ENCODE data around the gene MLLT6. TPM values are rescaled to one million over a fixed set of nuclear protein-coding genes. Genes with fewer than 3 reads are reported as not detected.

Gene MLLT6
- total and polyA plus RNA-seq, 2 of the 13 experiments (the other 11 are each of a cell fraction or from before 2014, with no cell fraction given), result 50.7 to 69.5 TPM

GRCh38 chr17:38705803-38706504 is 881 bp downstream of the MLLT6 start (continued):
- TF ChIP-seq PREB (CRISPR knock-in tag; IDR thresholded peaks at IDR 0.05) (no peak), HOMEZ (CRISPR knock-in tag; IDR thresholded peaks at IDR 0.05; ENCODE audit: low read depth) (no peak), ARNT2 (CRISPR knock-in tag; IDR thresholded peaks at IDR 0.05; ENCODE audit: low read depth) (no peak), KDM5B (CRISPR knock-in tag; IDR thresholded peaks at IDR 0.05; ENCODE audit: borderline replicate concordance) (peak; percentile 43; the same call in 1 of the 2 replicates), PRDM4 (CRISPR knock-in tag; IDR thresholded peaks at IDR 0.05; ENCODE audit: borderline replicate concordance) (no peak), ELK4 (CRISPR knock-in tag; IDR thresholded peaks at IDR 0.05; ENCODE audit: borderline replicate concordance) (no peak), ZNF629 (CRISPR knock-in tag; conservative IDR thresholded peaks at IDR 0.05) (no peak), ZNF136 (CRISPR knock-in tag; IDR thresholded peaks at IDR 0.05; ENCODE audit: low read depth) (no peak), ZNF883 (CRISPR knock-in tag; IDR thresholded peaks at IDR 0.05; ENCODE audit: not compliant biosample characterization) (no peak), SIN3A (IDR thresholded peaks at IDR 0.05; ENCODE audit: borderline replicate concordance, low read depth, low read length) (no peak; the same call in 1 of the 2 replicates), SMYD3 (CRISPR knock-in tag; IDR thresholded peaks at IDR 0.05) (no peak), LRRFIP1 (CRISPR knock-in tag; conservative IDR thresholded peaks at IDR 0.05) (no peak), MAX (IDR thresholded peaks at IDR 0.05) (peak; percentile 58), ATF2 (CRISPR knock-in tag; IDR thresholded peaks at IDR 0.05) (no peak), ZNF12 (CRISPR knock-in tag; IDR thresholded peaks at IDR 0.05) (peak; percentile 52; the same call in 1 of the 2 replicates), ZNF557 (CRISPR knock-in tag; IDR thresholded peaks at IDR 0.05) (no peak), SMAD3 (CRISPR knock-in tag; IDR thresholded peaks at IDR 0.05) (no peak), ZNF563 (CRISPR knock-in tag; IDR thresholded peaks at IDR 0.05) (peak; percentile 64; the same call in 1 of the 2 replicates)

All from HepG2 (cell line).